ENCODE measurements around the gene PXYLP1.

DNA sequence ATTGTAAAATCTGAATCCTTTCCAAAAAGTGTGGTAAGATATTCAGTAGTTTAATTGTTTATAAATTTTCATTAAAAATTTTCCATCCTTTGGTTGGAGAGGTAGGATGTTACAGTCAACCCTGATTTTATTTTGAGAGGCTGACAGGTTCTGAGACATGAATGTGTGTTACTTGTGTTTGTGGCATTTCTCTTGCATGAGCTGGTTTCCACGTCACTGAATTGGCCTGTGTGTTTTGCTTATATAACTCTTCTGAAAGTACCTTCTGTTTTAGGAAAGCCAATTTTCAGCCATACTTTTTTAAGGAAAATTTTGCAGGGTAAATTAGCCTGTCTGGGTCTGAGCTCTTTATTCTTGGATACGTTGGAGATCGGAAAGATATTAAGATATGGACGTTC, 30.7 kb downstream of the PXYLP1 start:
- TF ChIP-seq POLR2A (IDR thresholded peaks at IDR 0.05; ENCODE audit: control extremely low read depth in 1 of 2, low read depth in 2 of 2, low read length in 2 of 2) (no peak), SIN3A (conservative IDR thresholded peaks at IDR 0.05 in 1 of 2, IDR thresholded peaks at IDR 0.05 in 1 of 2; ENCODE audit: low read depth in 1 of 2, low read length in 2 of 2) (no peak), TAF1 (IDR thresholded peaks at IDR 0.05; ENCODE audit: low read depth, low read length) (no peak), SP2 (IDR thresholded peaks at IDR 0.05; ENCODE audit: low read length) (no peak), POLR2AphosphoS5 (IDR thresholded peaks at IDR 0.05; ENCODE audit: low read depth, low read length) (no peak), TBP (IDR thresholded peaks at IDR 0.05; ENCODE audit: low read depth, low read length) (no peak)
- TF ChIP-seq, protein P1, sequence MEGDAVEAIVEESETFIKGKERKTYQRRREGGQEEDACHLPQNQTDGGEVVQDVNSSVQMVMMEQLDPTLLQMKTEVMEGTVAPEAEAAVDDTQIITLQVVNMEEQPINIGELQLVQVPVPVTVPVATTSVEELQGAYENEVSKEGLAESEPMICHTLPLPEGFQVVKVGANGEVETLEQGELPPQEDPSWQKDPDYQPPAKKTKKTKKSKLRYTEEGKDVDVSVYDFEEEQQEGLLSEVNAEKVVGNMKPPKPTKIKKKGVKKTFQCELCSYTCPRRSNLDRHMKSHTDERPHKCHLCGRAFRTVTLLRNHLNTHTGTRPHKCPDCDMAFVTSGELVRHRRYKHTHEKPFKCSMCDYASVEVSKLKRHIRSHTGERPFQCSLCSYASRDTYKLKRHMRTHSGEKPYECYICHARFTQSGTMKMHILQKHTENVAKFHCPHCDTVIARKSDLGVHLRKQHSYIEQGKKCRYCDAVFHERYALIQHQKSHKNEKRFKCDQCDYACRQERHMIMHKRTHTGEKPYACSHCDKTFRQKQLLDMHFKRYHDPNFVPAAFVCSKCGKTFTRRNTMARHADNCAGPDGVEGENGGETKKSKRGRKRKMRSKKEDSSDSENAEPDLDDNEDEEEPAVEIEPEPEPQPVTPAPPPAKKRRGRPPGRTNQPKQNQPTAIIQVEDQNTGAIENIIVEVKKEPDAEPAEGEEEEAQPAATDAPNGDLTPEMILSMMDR (IDR thresholded peaks at IDR 0.05; ENCODE audit: control extremely low read depth in 1 of 3, insufficient read depth in 1 of 3, low read depth in 1 of 3, low read length in 3 of 3): no peak
- TF ChIP-seq, protein P2, sequence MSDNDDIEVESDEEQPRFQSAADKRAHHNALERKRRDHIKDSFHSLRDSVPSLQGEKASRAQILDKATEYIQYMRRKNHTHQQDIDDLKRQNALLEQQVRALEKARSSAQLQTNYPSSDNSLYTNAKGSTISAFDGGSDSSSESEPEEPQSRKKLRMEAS (IDR thresholded peaks at IDR 0.05): no peak
